ENCODE measurements around the gene GPC1. TPM values are rescaled to one million over a fixed set of nuclear protein-coding genes. Genes with fewer than 3 reads are reported as not detected.

GPC1 gene
- total RNA-seq, 1 experiment from 2014 or later, result 38.9 TPM

GRCh38 chr2:240446664-240447175, 11.3 kb downstream of the GPC1 start:
- TF ChIP-seq CTCF (IDR thresholded peaks at IDR 0.05; ENCODE audit: unreplicated experiment), result no peak
- H3K9me3 Mint-ChIP-seq (ENCODE audit: unreplicated experiment), result no peaks in the 10 kb centered on the region

GRCh38 chr2:240447331-240447730, 11.9 kb downstream of the GPC1 start:
- TF ChIP-seq CTCF (IDR thresholded peaks at IDR 0.05; ENCODE audit: unreplicated experiment), result no peak
- no TSS peak for BruUV-seq (replicated peaks)
- ChIA-PET CTCF (no interaction called here), POLR2A (no interaction called here)
- Mint-ChIP-seq H3K4me3 (ENCODE audit: unreplicated experiment) (no peak overlapping the region), H3K9me3 (ENCODE audit: unreplicated experiment) (no peaks in the 10 kb centered on the region), H3K27me3 (ENCODE audit: insufficient read depth, unreplicated experiment) (no peaks in the 10 kb centered on the region), H3K27ac (ENCODE audit: low read depth, unreplicated experiment) (no peak overlapping the region), H3K4me1 (ENCODE audit: insufficient read depth, unreplicated experiment) (peaks cover 14% of the 10 kb centered on the region), H3K36me3 (ENCODE audit: insufficient read depth, unreplicated experiment) (peaks cover 11% of the 10 kb centered on the region)
- no peak for DNase-seq (ENCODE audit: unreplicated experiment)
- intact Hi-C loops (cut with micrococcal nuclease), result no loop called here

More at GRCh38 chr2:240446664-240447175, 11.3 kb downstream of the GPC1 start:
- BruUV-seq (replicated peaks), result no TSS peak
- Mint-ChIP-seq H3K4me3 (ENCODE audit: unreplicated experiment) (no peak overlapping the region), H3K4me1 (ENCODE audit: insufficient read depth, unreplicated experiment) (peaks cover 14% of the 10 kb centered on the region), H3K27me3 (ENCODE audit: insufficient read depth, unreplicated experiment) (no peaks in the 10 kb centered on the region), H3K36me3 (ENCODE audit: insufficient read depth, unreplicated experiment) (peaks cover 9% of the 10 kb centered on the region), H3K27ac (ENCODE audit: low read depth, unreplicated experiment) (no peak overlapping the region)
- intact Hi-C loops (cut with micrococcal nuclease), result no loop called here
- ChIA-PET CTCF (interaction anchor here (1.1 kb wide), 1 partner anchor 8 kb away, joined by 3 read pairs; no protein-coding TSS in a partner anchor), POLR2A (no interaction called here)
- no peak for DNase-seq (ENCODE audit: unreplicated experiment)

DNA sequence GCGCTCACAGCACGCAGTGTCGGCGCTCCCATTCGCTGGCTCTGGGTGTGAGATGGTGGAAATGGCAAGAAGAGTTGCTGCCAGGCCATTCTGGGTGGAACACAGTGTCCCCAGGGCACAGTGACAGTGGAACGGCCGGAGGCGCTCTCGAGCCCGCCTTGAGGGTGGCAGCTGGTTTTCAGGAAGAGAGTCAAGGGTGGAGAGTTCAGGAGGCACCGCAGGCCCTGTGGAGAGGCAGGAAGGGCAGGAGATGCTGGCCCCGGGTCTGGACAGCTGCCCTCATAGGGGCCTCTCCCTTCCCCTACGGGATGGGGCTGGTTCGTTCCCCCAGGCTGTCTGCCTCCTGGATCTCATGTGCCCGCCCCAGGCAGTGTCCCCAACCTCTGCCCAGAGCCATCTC, 12.5 kb downstream of the GPC1 start:
- H3K4me1 Mint-ChIP-seq (ENCODE audit: insufficient read depth, unreplicated experiment), result peaks cover 14% of the 10 kb centered on the region

More for the DNA sequence above, 12.5 kb downstream of the GPC1 start:
- DNase-seq (ENCODE audit: unreplicated experiment), result no peak
- Mint-ChIP-seq H3K36me3 (ENCODE audit: insufficient read depth, unreplicated experiment) (peaks cover 11% of the 10 kb centered on the region), H3K27ac (ENCODE audit: low read depth, unreplicated experiment) (no peak overlapping the region), H3K4me3 (ENCODE audit: unreplicated experiment) (no peak overlapping the region), H3K9me3 (ENCODE audit: unreplicated experiment) (no peaks in the 10 kb centered on the region), H3K27me3 (ENCODE audit: insufficient read depth, unreplicated experiment) (no peaks in the 10 kb centered on the region)
- intact Hi-C loops (cut with micrococcal nuclease), result no loop called here
- ChIA-PET CTCF (interaction anchor here (0.6 kb wide), 1 partner anchor 118 kb away, joined by 4 read pairs; no protein-coding TSS in a partner anchor), POLR2A (no interaction called here)
- TF ChIP-seq CTCF (IDR thresholded peaks at IDR 0.05; ENCODE audit: unreplicated experiment), result no peak
- BruUV-seq (replicated peaks), result no TSS peak

Measured in MCF 10A (cell line).